H1 (cell line): Measurements from ENCODE around the gene ATP2B1. TPM values are rescaled to one million over a fixed set of nuclear protein-coding genes. Genes with fewer than 3 reads are reported as not detected.

Experiments
- CTCF ChIA-PET: fragments of 300-600 bp; sonication (Branson Sonifier 250); formaldehyde crosslinking; loops from one replicate; lab custom pipeline; 2021; ENCODE audit not compliant: partially characterized antibody; lab: Charles Lee
- POLR2A ChIA-PET: fragments of 300-600 bp; sonication (Branson Sonifier 250); formaldehyde crosslinking; loops from one replicate; lab custom pipeline; 2021; ENCODE audit warnings: inconsistent platforms; ENCODE audit not compliant: partially characterized antibody; lab: Charles Lee
- DNase-seq, 2 experiments: peaks; one replicate each; pipeline versions ENCODE4 v3.0.0 to v3.0.0-alpha.2; 2010 to 2022; ENCODE audit warnings: low spot score in 2 of 2, low read depth in 1 of 2, mixed read lengths in 1 of 2
- FAIRE-seq: peaks from 2 replicates; lab custom pipeline; 2011; peaks lifted over from hg19 to GRCh38; lab: Jason Lieb, UNC
- H2AFZ ChIP-seq: 2 replicates; pipeline ENCODE4 v1.8.1; 2012; ENCODE audit warnings: low read length, inconsistent platforms
- H2AK5ac ChIP-seq: 2 replicates; pipeline ENCODE4 v1.6.1; 2013; ENCODE audit warnings: low read depth, low read length
- H2BK120ac ChIP-seq: replicated peaks from 2 replicates; pipeline ENCODE3; 2013; ENCODE audit warnings: low read depth, low read length, inconsistent platforms
- H2BK12ac ChIP-seq: 2 replicates; pipeline ENCODE4 v1.6.1; 2013; ENCODE audit warnings: low read depth, low read length
- H2BK15ac ChIP-seq: 2 replicates; pipeline ENCODE4 v1.6.1; 2013; ENCODE audit warnings: low read length
- H2BK20ac ChIP-seq: 2 replicates; pipeline ENCODE4 v1.6.1; 2013; ENCODE audit warnings: low read length
- H2BK5ac ChIP-seq: 2 replicates; pipeline ENCODE4 v1.6.1; 2013; ENCODE audit warnings: low read depth, low read length
- H3K14ac ChIP-seq: 2 replicates; pipeline ENCODE4 v1.6.1; 2013; ENCODE audit warnings: inconsistent platforms; ENCODE audit not compliant: insufficient read length
- H3K18ac ChIP-seq: 2 replicates; pipeline ENCODE4 v1.6.1; 2013; ENCODE audit warnings: low read length; ENCODE audit errors: extremely low read depth
- H3K23ac ChIP-seq: 2 replicates; pipeline ENCODE4 v1.6.1; 2013; ENCODE audit warnings: inconsistent platforms; ENCODE audit not compliant: insufficient read length
- H3K23me2 ChIP-seq: 2 replicates; pipeline ENCODE4 v1.6.1; 2013; ENCODE audit warnings: low read depth, low read length
- H3K27ac ChIP-seq: 2 replicates; pipeline ENCODE4 v1.6.1; 2011; ENCODE audit warnings: low read depth, low read length, inconsistent platforms
- H3K27me3 ChIP-seq, 4 experiments: replicated peaks in 1 of 4; 1 replicate in 1 of 4; 2 replicates in 3 of 4; pipeline versions ENCODE4 v1.6.1 to v1.8.1; 2011 to 2013; ENCODE audit warnings: low read length in 3 of 4, mild to moderate bottlenecking in 3 of 4, inconsistent platforms in 2 of 4, mixed read lengths in 2 of 4, moderate library complexity in 1 of 4; ENCODE audit not compliant: control insufficient read depth in 3 of 4, insufficient read depth in 3 of 4; ENCODE audit errors: extremely low read depth in 1 of 4
- H3K36me3 ChIP-seq, 4 experiments: 2 replicates each; pipeline versions ENCODE4 v1.6.1 to v1.8.1; 2011 to 2013; ENCODE audit warnings: mild to moderate bottlenecking in 4 of 4, low read length in 3 of 4, moderate library complexity in 2 of 4, control low read depth in 1 of 4, inconsistent platforms in 1 of 4; ENCODE audit not compliant: insufficient read depth in 4 of 4, control insufficient read depth in 2 of 4
- H3K4ac ChIP-seq: replicated peaks from 2 replicates; pipeline ENCODE3; 2013; ENCODE audit warnings: low read length, low read depth, mixed read lengths, inconsistent platforms; ENCODE audit not compliant: insufficient read length
- H3K4me1 ChIP-seq, 4 experiments: replicated peaks in 1 of 4; 1 replicate in 1 of 4; 2 replicates in 3 of 4; pipeline versions ENCODE4 v1.6.1 to v1.8.1; 2011 to 2013; ENCODE audit warnings: low read length in 3 of 4, inconsistent platforms in 2 of 4, mixed read lengths in 1 of 4; ENCODE audit not compliant: insufficient read depth in 4 of 4, control insufficient read depth in 3 of 4
- H3K4me2 ChIP-seq, 2 experiments: 2 replicates each; pipeline versions ENCODE4 v1.6.1 to v1.8.1; 2011 to 2013; ENCODE audit warnings: low read depth in 2 of 2, low read length in 2 of 2, control low read depth in 1 of 2, inconsistent platforms in 1 of 2, mild to moderate bottlenecking in 1 of 2; ENCODE audit not compliant: insufficient read depth in 1 of 2
- H3K4me3 ChIP-seq, 4 experiments: fragments of 200-600, 300-600 bp in 1 of 4; sonication (generic), shearing (Covaris generic), sonication (Bioruptor Twin) in 1 of 4; 2 replicates each; pipeline versions ENCODE4 v1.5.1 to v1.8.1; 2011 to 2016; ENCODE audit warnings: low read length in 4 of 4, low read depth in 3 of 4, control low read depth in 2 of 4, inconsistent platforms in 2 of 4, mild to moderate bottlenecking in 2 of 4, mixed read lengths in 1 of 4, moderate library complexity in 1 of 4; ENCODE audit not compliant: insufficient read depth in 2 of 4; ENCODE audit errors: extremely low read depth in 1 of 4
- H3K56ac ChIP-seq: replicated peaks from 2 replicates; pipeline ENCODE3; 2013; ENCODE audit warnings: low read depth, mild to moderate bottlenecking, mixed read lengths, low read length, inconsistent platforms; ENCODE audit not compliant: insufficient read length
- H3K79me1 ChIP-seq: 2 replicates; pipeline ENCODE4 v1.6.1; 2013; ENCODE audit warnings: low read depth, low read length, control low read depth
- H3K79me2 ChIP-seq, 2 experiments: 2 replicates each; pipeline versions ENCODE4 v1.6.1 to v1.8.1; 2012 to 2013; ENCODE audit warnings: low read length in 2 of 2, mild to moderate bottlenecking in 2 of 2, inconsistent platforms in 1 of 2; ENCODE audit not compliant: insufficient read depth in 2 of 2, control insufficient read depth in 1 of 2
- H3K9ac ChIP-seq, 4 experiments: replicated peaks in 1 of 4; 1 replicate in 1 of 4; 2 replicates in 3 of 4; pipeline versions ENCODE4 v1.6.1 to v1.8.1; 2011 to 2013; ENCODE audit warnings: low read depth in 3 of 4, low read length in 3 of 4, control low read depth in 2 of 4, mild to moderate bottlenecking in 2 of 4, moderate library complexity in 2 of 4, inconsistent platforms in 1 of 4; ENCODE audit errors: extremely low read depth in 1 of 4
- H3K9me3 ChIP-seq, 2 experiments: 2 replicates each; pipeline versions ENCODE4 v1.6.1 to v1.8.1; 2012 to 2013; ENCODE audit warnings: mild to moderate bottlenecking in 2 of 2, moderate library complexity in 2 of 2, control low read depth in 1 of 2, inconsistent platforms in 1 of 2, low read depth in 1 of 2, low read length in 1 of 2, mixed read lengths in 1 of 2; ENCODE audit not compliant: insufficient read depth in 2 of 2
- H4K20me1 ChIP-seq, 2 experiments: replicated peaks in 1 of 2; 2 replicates each; pipeline versions ENCODE3 to v1.8.1; 2011 to 2013; ENCODE audit warnings: inconsistent platforms in 2 of 2, low read length in 2 of 2, mild to moderate bottlenecking in 1 of 2; ENCODE audit not compliant: insufficient read depth in 2 of 2, control insufficient read depth in 1 of 2
- H4K5ac ChIP-seq: 2 replicates; pipeline ENCODE4 v1.6.1; 2013; ENCODE audit warnings: low read length, low read depth, mixed read lengths, inconsistent platforms; ENCODE audit not compliant: insufficient read length
- H4K8ac ChIP-seq: 2 replicates; pipeline ENCODE4 v1.8.0; 2013; ENCODE audit warnings: mild to moderate bottlenecking, moderate library complexity, low read length, inconsistent platforms; ENCODE audit not compliant: insufficient read depth; ENCODE audit errors: extremely low read depth
- H4K91ac ChIP-seq: replicated peaks from 2 replicates; pipeline ENCODE3; 2013; ENCODE audit warnings: low read length, mixed read lengths, inconsistent platforms; ENCODE audit not compliant: insufficient read length
- WGBS, 2 experiments: shearing (Covaris generic) in 1 of 2; methylation state at CpG; one replicate each; pipeline versions ENCODE4 v1.1.6 to v1.1.7; 2013 to 2015; ENCODE audit warnings: low lambda C conversion rate in 2 of 2, mixed read lengths in 2 of 2, inconsistent platforms in 1 of 2, low coverage in 1 of 2, missing lambda C conversion rate in 1 of 2; ENCODE audit not compliant: insufficient replicate concordance in 2 of 2, insufficient coverage in 1 of 2, insufficient read length in 1 of 2; ENCODE audit errors: extremely low coverage in 1 of 2, missing lambda C conversion rate in 1 of 2; 5-methylcytosine and 5-hydroxymethylcytosine counted together
- polyA plus RNA-seq, 7 experiments: library from polyadenylated mRNA; depleted of rRNA in 3 of 7; stranded (reverse) in 5 of 7; unstranded in 2 of 7; fragments of >200 nt in 5 of 7; fragments of 200-250 nt in 2 of 7; gene quantifications; 1 replicate in 5 of 7; 2 replicates in 1 of 7; 4 replicates in 1 of 7; pipeline versions ENCODE4 v1.2.1 to v1.2.3, GENCODE V29; 2011 to 2013; ENCODE audit warnings: missing spikeins in 2 of 7, mixed read lengths in 2 of 7
- total RNA-seq: library from RNA; stranded (reverse); fragmentation: NEBNext Ultra II Directional; extraction: Animal tissue kit (Norgen Biotek cat#: 25700); gene quantifications from 2 replicates; pipeline ENCODE4 v1.2.1, GENCODE V29; 2021

Gene ATP2B1
- total and polyA plus RNA-seq, 2 of the 8 experiments (the other 6 are each of a cell fraction or from before 2014, with no cell fraction given): 4.3 to 32.0 TPM

- Histone ChIP-seq H3K9ac (no peak overlapping the region), H2AK5ac (no peak overlapping the region), H3K79me2 (no peaks in the 10 kb centered on the region), H4K20me1 (no peaks in the 10 kb centered on the region), H3K79me1 (no peaks in the 10 kb centered on the region), H3K23ac (no peak overlapping the region), H3K36me3 (no peaks in the 10 kb centered on the region), H3K4me3 (no peak overlapping the region), H3K18ac (no peak overlapping the region), H2BK5ac (no peak overlapping the region), H2BK12ac (no peak overlapping the region), H2BK15ac (no peak overlapping the region), H3K9me3 (no peaks in the 10 kb centered on the region), H3K14ac (no peak overlapping the region), H3K4me1 (no peaks in the 10 kb centered on the region; a peak in 1 of 7 replicates), H2AFZ (no peak overlapping the region), H2BK120ac (no peak overlapping the region), H4K5ac (no peak overlapping the region), H3K23me2 (no peaks in the 10 kb centered on the region), H3K4me2 (no peak overlapping the region), H3K4ac (no peak overlapping the region), H3K27me3 (no peaks in the 10 kb centered on the region), H3K56ac (no peak overlapping the region), H4K91ac (no peak overlapping the region), H3K27ac (no peak overlapping the region), H4K8ac (no peak overlapping the region), H2BK20ac (no peak overlapping the region)
- WGBS, 2 experiments: 57% methylated on average over 5 of the region's 5 CpGs; no CpG with 5 or more reads in 1 of the 2 experiments
- ChIA-PET CTCF (interaction anchor here (0.7 to 1.8 kb wide), 11 partner anchors 10 to 1402 kb away, joined by 3 to 7 read pairs (median 4); partner anchors contain the start of gene GALNT4), POLR2A (no interaction called here)
- DNase-seq: no peak
- no peak for FAIRE-seq
Observed at GRCh38 chr12:89539426-89540223, 169.0 kb downstream of the ATP2B1 start.
